Progenitor cell of endocrine pancreas (in vitro differentiated cells): ENCODE data around the gene CYB5R4. TPM values are rescaled to one million over a fixed set of nuclear protein-coding genes. Genes with fewer than 3 reads are reported as not detected.

Experiments
- DNase-seq: peaks from one replicate; pipeline ENCODE4 v3.0.0; 2021; ENCODE audit warnings: low spot score; ENCODE audit not compliant: unreplicated experiment
- H3K27ac Mint-ChIP-seq: 2 replicates; pipeline ENCODE4 v1.8.0; 2021; ENCODE audit warnings: mild to moderate bottlenecking, moderate library complexity, mixed read lengths
- H3K27me3 Mint-ChIP-seq: 2 replicates; pipeline ENCODE4 v1.8.0; 2021; ENCODE audit warnings: mixed read lengths
- H3K36me3 Mint-ChIP-seq: 2 replicates; pipeline ENCODE4 v1.8.0; 2022; ENCODE audit warnings: mixed read lengths; ENCODE audit not compliant: insufficient read depth
- H3K4me1 Mint-ChIP-seq: 2 replicates; pipeline ENCODE4 v1.8.0; 2021; ENCODE audit warnings: low read depth, mixed read lengths
- H3K4me3 Mint-ChIP-seq: 2 replicates; pipeline ENCODE4 v1.8.0; 2021; ENCODE audit warnings: low read depth, mild to moderate bottlenecking, moderate library complexity, mixed read lengths
- H3K9me3 Mint-ChIP-seq: 2 replicates; pipeline ENCODE4 v1.8.0; 2021; ENCODE audit warnings: low read depth, mixed read lengths
- total RNA-seq: library from RNA; stranded (reverse); gene quantifications from 2 replicates; pipeline ENCODE4 v1.2.1, GENCODE V29; 2021
- TF ChIP-seq, protein P1 (sequence below): fragments of 200-600 bp; sonication (generic); IDR thresholded peaks from one replicate; pipeline ENCODE4 v1.5.0; 2021; ENCODE audit warnings: antibody characterized with exemption, mild to moderate bottlenecking; ENCODE audit not compliant: unreplicated experiment

Gene CYB5R4
- total RNA-seq, 1 donor from 2014 or later, result 17.8 TPM

GRCh38 chr6:83867527-83868161 lies 8.2 kb downstream of the CYB5R4 start:
- H3K4me1 Mint-ChIP-seq, result peaks cover 5% of the 10 kb centered on the region
- H3K27me3 Mint-ChIP-seq, result no peaks in the 10 kb centered on the region
- no peak overlapping the region for H3K4me3 Mint-ChIP-seq
- TF ChIP-seq, protein P1, sequence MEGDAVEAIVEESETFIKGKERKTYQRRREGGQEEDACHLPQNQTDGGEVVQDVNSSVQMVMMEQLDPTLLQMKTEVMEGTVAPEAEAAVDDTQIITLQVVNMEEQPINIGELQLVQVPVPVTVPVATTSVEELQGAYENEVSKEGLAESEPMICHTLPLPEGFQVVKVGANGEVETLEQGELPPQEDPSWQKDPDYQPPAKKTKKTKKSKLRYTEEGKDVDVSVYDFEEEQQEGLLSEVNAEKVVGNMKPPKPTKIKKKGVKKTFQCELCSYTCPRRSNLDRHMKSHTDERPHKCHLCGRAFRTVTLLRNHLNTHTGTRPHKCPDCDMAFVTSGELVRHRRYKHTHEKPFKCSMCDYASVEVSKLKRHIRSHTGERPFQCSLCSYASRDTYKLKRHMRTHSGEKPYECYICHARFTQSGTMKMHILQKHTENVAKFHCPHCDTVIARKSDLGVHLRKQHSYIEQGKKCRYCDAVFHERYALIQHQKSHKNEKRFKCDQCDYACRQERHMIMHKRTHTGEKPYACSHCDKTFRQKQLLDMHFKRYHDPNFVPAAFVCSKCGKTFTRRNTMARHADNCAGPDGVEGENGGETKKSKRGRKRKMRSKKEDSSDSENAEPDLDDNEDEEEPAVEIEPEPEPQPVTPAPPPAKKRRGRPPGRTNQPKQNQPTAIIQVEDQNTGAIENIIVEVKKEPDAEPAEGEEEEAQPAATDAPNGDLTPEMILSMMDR, result no peak
- DNase-seq, result no peak
- H3K36me3 Mint-ChIP-seq, result peaks cover 32% of the 10 kb centered on the region
- no peak overlapping the region for H3K27ac Mint-ChIP-seq
- H3K9me3 Mint-ChIP-seq, result peaks cover 16% of the 10 kb centered on the region

DNA sequence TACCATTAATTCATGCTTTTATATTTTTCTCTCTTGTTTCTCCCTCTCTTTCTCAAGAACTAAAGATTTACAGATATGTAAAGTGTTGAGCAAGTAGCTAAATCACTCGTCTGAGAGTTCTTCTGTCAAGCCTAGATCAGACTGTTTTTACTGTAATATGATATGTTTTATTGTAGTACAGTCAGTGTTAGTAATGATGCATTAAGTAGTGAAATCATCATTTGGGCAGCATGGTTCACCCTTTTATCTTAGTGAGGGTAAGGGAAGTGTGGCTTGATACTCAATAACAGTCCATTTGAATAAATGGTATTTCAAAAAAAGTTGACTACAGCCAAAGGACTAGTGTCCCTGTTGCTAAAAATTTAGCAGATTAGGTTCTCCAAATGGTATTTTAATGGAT lies 9.2 kb downstream of the CYB5R4 start:
- peaks cover 16% of the 10 kb centered on the region for H3K9me3 Mint-ChIP-seq
- no peak overlapping the region for H3K4me3 Mint-ChIP-seq
- peaks cover 32% of the 10 kb centered on the region for H3K36me3 Mint-ChIP-seq
- TF ChIP-seq, protein P1, result no peak
- DNase-seq, result no peak
- H3K27me3 Mint-ChIP-seq, result no peaks in the 10 kb centered on the region
- peaks cover 2% of the 10 kb centered on the region for H3K4me1 Mint-ChIP-seq
- no peak overlapping the region for H3K27ac Mint-ChIP-seq

DNA sequence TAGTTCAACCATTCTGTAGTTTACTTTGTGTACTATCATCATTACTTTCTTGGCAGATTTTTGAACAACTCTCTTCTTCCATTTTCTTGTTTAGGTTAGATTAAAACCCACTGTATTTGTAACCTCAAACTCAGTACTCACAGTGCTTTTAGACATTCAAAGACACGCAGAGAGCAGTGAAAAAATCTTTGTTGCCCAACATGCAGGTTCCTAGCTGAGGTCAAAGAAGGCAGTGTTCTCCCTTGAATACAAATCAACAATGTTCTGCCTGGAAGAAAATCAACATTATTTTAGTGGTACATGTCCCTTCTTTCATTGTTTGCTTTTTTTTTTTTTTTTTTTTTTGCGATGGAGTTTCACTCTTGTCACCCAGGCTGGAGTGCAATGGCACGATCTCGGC lies 11.2 kb downstream of the CYB5R4 start:
- Mint-ChIP-seq H3K9me3 (peaks cover 16% of the 10 kb centered on the region), H3K27ac (no peak overlapping the region), H3K36me3 (peaks cover 29% of the 10 kb centered on the region), H3K4me3 (no peak overlapping the region), H3K27me3 (no peaks in the 10 kb centered on the region), H3K4me1 (peaks cover 2% of the 10 kb centered on the region)
- DNase-seq, result no peak
- TF ChIP-seq, protein P1, result no peak

DNA sequence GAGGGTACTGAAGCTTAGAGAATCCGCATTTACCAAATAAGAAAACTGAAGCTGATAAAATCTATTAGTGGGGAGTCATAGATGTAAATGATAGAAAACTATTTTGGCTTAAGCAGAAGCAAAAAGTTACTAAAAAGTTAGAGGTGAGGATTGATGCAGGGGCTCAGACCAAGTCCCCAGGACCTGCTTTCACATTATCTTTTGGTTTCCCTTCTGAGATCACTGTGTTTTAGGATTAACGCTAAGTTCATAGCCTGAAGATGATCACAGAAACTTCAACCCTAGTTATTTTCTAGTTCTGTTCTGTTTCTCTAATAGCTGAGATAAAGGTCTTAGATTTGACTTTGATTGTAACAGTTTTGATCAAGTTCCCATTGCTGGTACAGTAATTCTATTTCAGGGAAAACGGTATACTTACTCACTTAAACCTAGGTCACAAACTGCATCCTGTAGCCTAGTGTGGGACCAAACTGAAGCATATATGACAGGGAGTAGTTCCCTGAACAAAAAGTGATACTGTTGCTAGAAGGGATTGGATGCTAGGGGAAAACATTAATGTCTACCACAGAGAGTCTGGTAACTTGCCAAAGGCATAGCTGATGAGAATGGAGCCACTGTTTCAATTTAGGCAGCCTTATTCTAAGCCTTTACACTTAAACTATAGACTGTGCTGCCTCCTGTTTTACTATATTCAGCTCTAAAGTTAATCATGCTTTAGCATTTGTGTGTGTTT lies 13.1 kb downstream of the CYB5R4 start:
- Mint-ChIP-seq H3K27me3 (no peaks in the 10 kb centered on the region), H3K4me1 (peaks cover 3% of the 10 kb centered on the region), H3K36me3 (peaks cover 15% of the 10 kb centered on the region), H3K27ac (no peak overlapping the region), H3K4me3 (no peak overlapping the region), H3K9me3 (peaks cover 8% of the 10 kb centered on the region)
- TF ChIP-seq, protein P1, result no peak
- DNase-seq, result no peak

DNA sequence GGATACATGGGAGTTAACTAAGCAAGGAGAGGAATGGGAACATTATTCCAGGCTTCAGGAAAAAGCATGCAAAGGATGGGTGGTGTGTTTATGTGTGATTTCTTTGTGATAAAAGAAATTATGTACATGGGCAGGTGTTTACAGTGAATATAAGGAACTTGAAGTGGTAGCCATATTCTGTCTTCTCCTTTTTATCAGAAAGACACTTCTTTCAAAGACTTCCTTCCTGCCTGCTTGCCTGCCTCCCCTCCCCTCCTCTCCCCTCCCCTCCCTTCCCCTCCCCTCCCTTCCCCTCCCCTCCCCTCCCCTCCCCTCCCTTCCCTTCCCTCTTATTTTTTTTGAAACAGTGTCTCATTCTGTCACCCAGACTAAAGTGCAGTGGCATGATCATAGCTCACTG lies 14.4 kb downstream of the CYB5R4 start:
- no peak for DNase-seq
- H3K4me1 Mint-ChIP-seq, result peaks cover 4% of the 10 kb centered on the region
- no peaks in the 10 kb centered on the region for H3K27me3 Mint-ChIP-seq
- peaks cover 3% of the 10 kb centered on the region for H3K36me3 Mint-ChIP-seq
- no peaks in the 10 kb centered on the region for H3K9me3 Mint-ChIP-seq
- H3K4me3 Mint-ChIP-seq, result no peak overlapping the region
- H3K27ac Mint-ChIP-seq, result no peak overlapping the region
- TF ChIP-seq, protein P1, result no peak
